Right atrium auricular region (tissue), 2 donors: ENCODE results near the gene MAFG. TPM values are rescaled to one million over a fixed set of nuclear protein-coding genes. Genes with fewer than 3 reads are reported as not detected.

Source experiments
- DNase-seq: peaks from one replicate; pipeline ENCODE4 v3.0.0-alpha.2; 2019; ENCODE audit warnings: low spot score
- H3K27ac ChIP-seq, 2 donors: fragments of 200-600 bp; sonication (generic); 1 replicate in 1 of 2; 2 replicates in 1 of 2; pipeline ENCODE4 v1.5.1; 2016 to 2019
- H3K27me3 ChIP-seq, 2 donors: fragments of 200-600 bp; sonication (generic); one replicate each; pipeline versions ENCODE4 v1.5.1 to v1.6.0; 2017 to 2019
- H3K36me3 ChIP-seq: fragments of 200-600 bp; sonication (generic); one replicate; pipeline ENCODE4 v1.5.1; 2016
- H3K4me1 ChIP-seq, 2 donors: fragments of 200-600 bp; sonication (generic); one replicate each; pipeline versions ENCODE4 v1.5.1 to v1.6.0; 2017 to 2019
- H3K4me3 ChIP-seq, 2 donors: fragments of 200-600 bp; sonication (generic); 1 replicate in 1 of 2; 2 replicates in 1 of 2; pipeline ENCODE4 v1.5.1; 2017 to 2019; ENCODE audit warnings: mild to moderate bottlenecking in 1 of 2, moderate library complexity in 1 of 2
- H3K9me3 ChIP-seq, 2 donors: fragments of 200-600 bp; sonication (generic); one replicate each; pipeline ENCODE4 v1.5.1; 2019
- CTCF ChIP-seq, 2 donors: fragments of 200-600 bp; sonication (generic); IDR thresholded peaks; one replicate each; pipeline ENCODE4 v1.5.1; 2019; ENCODE audit warnings: antibody characterized with exemption in 2 of 2
- total RNA-seq, 2 donors: library from RNA; depleted of rRNA; stranded (reverse); fragments of >200 nt; gene quantifications; one replicate each; pipeline ENCODE4 v1.1.0, GENCODE V29; 2016

MAFG gene
- total RNA-seq, 2 donors from 2014 or later, result 21.8 to 26.5 TPM

- Histone ChIP-seq H3K27ac (peak overlapping the region; percentile 47 to 76), H3K36me3 (peaks cover 27% of the 10 kb centered on the region), H3K9me3 (no peaks in the 10 kb centered on the region), H3K4me1 (peaks cover 0 to 78% of the 10 kb centered on the region in 2 donors), H3K4me3 (peak overlapping the region; percentile 13 to 38), H3K27me3 (no peaks in the 10 kb centered on the region)
- peak; percentile 70 for DNase-seq
- no peak for TF ChIP-seq CTCF (IDR thresholded peaks at IDR 0.05)
These were observed 4.0 kb downstream of the MAFG start for GRCh38 chr17:81923302-81924260.

DNA sequence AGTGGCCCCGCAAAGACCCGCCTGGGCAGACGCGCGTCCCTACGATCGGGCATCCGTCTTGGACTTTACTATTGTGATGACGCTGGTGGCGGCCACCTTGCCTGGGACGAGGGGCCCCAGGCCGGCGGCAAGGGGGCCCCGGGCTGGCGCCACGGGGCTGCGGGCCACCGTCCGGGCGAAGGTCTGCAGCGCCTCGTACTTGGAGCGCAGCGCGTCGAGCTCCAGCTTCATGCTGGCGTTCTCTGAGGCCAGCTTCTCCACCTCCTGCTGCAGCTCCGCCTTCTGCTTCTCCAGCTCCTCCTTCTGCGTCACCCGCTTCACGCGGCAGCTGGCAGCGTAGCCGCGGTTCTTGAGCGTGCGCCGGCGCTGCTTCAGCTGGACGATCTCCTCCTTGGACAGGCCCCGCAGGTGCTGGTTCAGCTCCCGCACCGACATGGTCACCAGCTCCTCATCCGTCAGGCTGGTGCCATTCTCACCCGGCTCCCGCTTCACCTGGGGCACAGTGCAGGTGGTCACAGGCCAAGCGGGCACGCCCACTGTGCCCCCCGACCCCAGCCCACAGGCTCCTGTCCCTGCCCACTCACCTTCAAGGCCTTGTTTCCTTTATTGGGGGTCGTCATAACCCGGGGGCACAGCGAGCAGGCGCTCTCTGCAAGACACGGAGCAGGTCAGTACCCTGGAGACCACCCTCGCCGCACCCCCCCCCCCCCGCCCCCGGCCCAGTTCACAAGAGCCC lies 4.8 kb downstream of the MAFG start:
- peak overlapping the region; percentile 47 to 76 for H3K27ac ChIP-seq
- H3K4me1 ChIP-seq, result peaks cover 0 to 75% of the 10 kb centered on the region in 2 donors
- no peaks in the 10 kb centered on the region for H3K27me3 ChIP-seq
- peak overlapping the region in 1 of 2 donors; percentile 38 for H3K4me3 ChIP-seq
- no peaks in the 10 kb centered on the region for H3K9me3 ChIP-seq
- H3K36me3 ChIP-seq, result peaks cover 27% of the 10 kb centered on the region
- no peak for DNase-seq
- no peak for TF ChIP-seq CTCF (IDR thresholded peaks at IDR 0.05)

DNA sequence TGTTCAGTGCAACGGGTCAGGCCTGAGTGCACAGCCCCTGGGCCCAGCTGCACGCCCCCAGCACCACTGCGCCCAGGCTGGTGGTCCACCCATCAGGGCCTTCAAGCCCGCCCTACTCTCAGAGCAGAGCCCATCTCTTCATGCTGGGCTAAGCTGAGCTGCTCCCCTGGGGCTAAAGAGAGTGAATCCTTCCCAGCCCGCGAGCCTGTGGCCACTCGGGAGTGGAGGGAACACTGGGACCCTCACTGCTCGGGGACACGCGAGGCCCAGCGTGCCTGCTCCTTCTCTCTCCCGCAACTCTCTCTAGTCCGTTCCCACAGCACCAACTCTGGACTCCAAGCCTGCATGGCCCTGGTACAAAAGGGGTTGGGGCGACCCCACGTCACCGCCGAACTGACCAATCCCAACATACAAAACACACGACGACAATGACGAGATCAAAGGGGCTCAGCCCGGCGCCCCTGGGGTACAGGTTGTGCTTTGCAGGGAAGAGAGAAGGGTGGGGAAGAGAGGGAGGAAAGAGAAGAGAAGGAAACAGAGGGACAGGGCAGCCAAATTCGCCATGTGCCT lies 5.5 kb downstream of the MAFG start:
- H3K4me3 ChIP-seq, result no peak overlapping the region
- no peak for TF ChIP-seq CTCF (IDR thresholded peaks at IDR 0.05)
- H3K27ac ChIP-seq, result no peak overlapping the region

GRCh38 chr17:81921537-81921862 lies 6.0 kb downstream of the MAFG start:
- TF ChIP-seq CTCF (IDR thresholded peaks at IDR 0.05), result no peak
- Histone ChIP-seq H3K9me3 (no peaks in the 10 kb centered on the region), H3K27ac (no peak overlapping the region), H3K27me3 (no peaks in the 10 kb centered on the region), H3K36me3 (peaks cover 27% of the 10 kb centered on the region), H3K4me1 (peaks cover 0 to 86% of the 10 kb centered on the region in 2 donors), H3K4me3 (no peak overlapping the region)
- DNase-seq, result no peak

More for the DNA sequence above, 5.5 kb downstream of the MAFG start:
- Histone ChIP-seq H3K4me1 (peaks cover 0 to 80% of the 10 kb centered on the region in 2 donors), H3K36me3 (peaks cover 27% of the 10 kb centered on the region), H3K9me3 (no peaks in the 10 kb centered on the region), H3K27me3 (no peaks in the 10 kb centered on the region)
- no peak for DNase-seq

DNA sequence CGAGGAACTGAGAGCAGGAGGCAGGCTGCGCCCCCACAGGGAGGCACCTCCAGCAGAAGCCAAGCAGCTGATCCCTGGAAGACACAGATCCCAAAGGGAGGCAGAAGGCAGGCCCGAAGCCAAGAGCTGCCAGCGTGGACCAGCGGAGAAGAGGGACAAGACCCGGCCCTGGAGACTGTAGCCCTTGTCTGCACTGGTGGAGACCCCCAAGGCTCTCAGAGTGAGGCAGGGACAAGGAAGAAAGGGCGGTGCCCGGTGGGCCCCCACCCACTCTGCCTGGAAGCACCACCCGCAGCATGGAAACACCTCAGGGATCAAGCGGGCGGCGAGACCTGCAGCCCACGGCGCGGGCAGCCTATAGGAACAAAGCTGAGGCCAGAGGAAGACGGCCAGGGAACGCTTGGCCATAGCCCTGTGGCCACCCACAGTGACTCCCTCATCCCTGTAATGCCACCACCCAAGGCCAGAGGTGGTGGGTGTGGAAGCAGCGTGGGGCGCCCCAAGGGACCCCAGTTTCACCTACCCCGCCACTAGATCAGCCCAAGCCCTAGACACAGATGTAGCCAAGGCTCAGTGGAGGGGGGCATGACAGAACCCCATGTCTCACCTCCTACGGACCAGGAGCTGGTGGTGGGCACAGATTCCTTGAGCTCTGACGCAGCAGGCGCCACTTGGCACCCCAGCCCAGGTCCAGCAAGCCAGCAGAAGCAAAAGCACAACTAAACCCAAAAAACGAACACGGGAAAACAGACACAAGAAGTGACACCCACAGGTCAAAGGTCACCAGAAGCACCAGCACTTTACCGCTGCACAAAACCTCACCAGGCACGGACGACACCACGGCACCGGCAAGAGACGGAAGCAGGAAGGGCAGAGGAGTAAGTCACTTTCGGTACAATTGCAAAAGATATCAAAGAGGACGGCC lies 6.7 kb downstream of the MAFG start:
- H3K27me3 ChIP-seq, result no peaks in the 10 kb centered on the region
- no peak for TF ChIP-seq CTCF (IDR thresholded peaks at IDR 0.05)
- H3K27ac ChIP-seq, result no peak overlapping the region
- H3K9me3 ChIP-seq, result no peaks in the 10 kb centered on the region
- H3K4me1 ChIP-seq, result peaks cover 0 to 80% of the 10 kb centered on the region in 2 donors
- peaks cover 27% of the 10 kb centered on the region for H3K36me3 ChIP-seq
- no peak for DNase-seq
- H3K4me3 ChIP-seq, result no peak overlapping the region
